Endothelial cell (in vitro differentiated cells): ENCODE data around the gene MAGI3. TPM values are rescaled to one million over a fixed set of nuclear protein-coding genes. Genes with fewer than 3 reads are reported as not detected.
"Not testable (repeated sequence)": the region's sequence is repeated elsewhere in the genome, so short reads cannot be mapped to it uniquely, and the experiment has no call there.

Experiments
- DNase-seq: peaks from one replicate; pipeline ENCODE4 v3.0.0; 2021; ENCODE audit warnings: low spot score
- H3K27ac Mint-ChIP-seq: one replicate; pipeline ENCODE4 v1.8.0; 2021; ENCODE audit warnings: mixed read lengths, inconsistent platforms; ENCODE audit not compliant: unreplicated experiment
- H3K27me3 Mint-ChIP-seq: one replicate; pipeline ENCODE4 v1.8.0; 2021; ENCODE audit warnings: mild to moderate bottlenecking, moderate library complexity, mixed read lengths, inconsistent platforms; ENCODE audit not compliant: unreplicated experiment
- H3K36me3 Mint-ChIP-seq: one replicate; pipeline ENCODE4 v1.8.0; 2021; ENCODE audit warnings: mild to moderate bottlenecking, low read depth, mixed read lengths, inconsistent platforms; ENCODE audit not compliant: unreplicated experiment
- H3K4me1 Mint-ChIP-seq: one replicate; pipeline ENCODE4 v1.8.0; 2021; ENCODE audit warnings: mild to moderate bottlenecking, mixed read lengths, inconsistent platforms; ENCODE audit not compliant: unreplicated experiment
- H3K4me3 Mint-ChIP-seq: one replicate; pipeline ENCODE4 v1.8.0; 2021; ENCODE audit warnings: mild to moderate bottlenecking, mixed read lengths, inconsistent platforms; ENCODE audit not compliant: unreplicated experiment
- H3K9me3 Mint-ChIP-seq: one replicate; pipeline ENCODE4 v1.8.0; 2021; ENCODE audit warnings: mixed read lengths, inconsistent platforms; ENCODE audit not compliant: unreplicated experiment
- CTCF ChIP-seq: fragments of 200-600 bp; sonication (generic); IDR thresholded peaks from one replicate; pipeline ENCODE4 v1.5.0; 2021; ENCODE audit warnings: antibody characterized with exemption; ENCODE audit not compliant: unreplicated experiment
- total RNA-seq: library from RNA; stranded (reverse); fragmentation: NEBNext Ultra II Directional; extraction: Animal tissue kit (Norgen Biotek cat#: 25700); gene quantifications from one replicate; pipeline ENCODE4 v1.2.1, GENCODE V29; 2021; ENCODE audit not compliant: unreplicated experiment

MAGI3 gene
- total RNA-seq, 1 donor from 2014 or later, result 18.9 TPM

- peaks cover 8% of the 10 kb centered on the region for H3K9me3 Mint-ChIP-seq
- H3K36me3 Mint-ChIP-seq, result peaks cover 12% of the 10 kb centered on the region
- H3K27ac Mint-ChIP-seq, result no peak overlapping the region
- no peaks in the 10 kb centered on the region for H3K27me3 Mint-ChIP-seq
- TF ChIP-seq CTCF, result no peak
- no peak for DNase-seq
- H3K4me1 Mint-ChIP-seq, result no peaks in the 10 kb centered on the region
- H3K4me3 Mint-ChIP-seq, result peak overlapping the region; percentile 1
Observed at GRCh38 chr1:113479713-113480676, 89.7 kb downstream of the MAGI3 start.

DNA sequence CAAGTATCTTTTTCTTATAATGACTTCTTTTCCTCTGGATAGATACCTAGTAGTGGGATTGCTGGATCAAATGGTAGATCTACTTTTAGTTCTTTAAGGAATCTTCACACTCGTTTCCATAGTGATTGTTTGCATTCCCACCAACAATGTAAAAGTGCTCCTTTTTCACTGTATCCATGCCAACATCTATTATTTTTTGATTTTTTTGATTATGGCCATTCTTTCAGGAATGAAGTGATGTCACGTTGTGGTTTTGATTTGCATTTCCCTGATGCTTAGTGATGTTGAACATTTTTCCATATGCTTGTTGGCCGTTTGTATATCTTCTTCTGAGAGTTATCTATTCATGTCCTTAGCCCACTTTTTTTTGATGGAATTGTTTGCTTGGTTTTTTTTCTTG is 94.8 kb downstream of the MAGI3 start:
- not testable (repeated sequence) for H3K36me3 Mint-ChIP-seq, H3K27ac Mint-ChIP-seq, DNase-seq, H3K4me1 Mint-ChIP-seq, H3K4me3 Mint-ChIP-seq, H3K27me3 Mint-ChIP-seq, H3K9me3 Mint-ChIP-seq

GRCh38 chr1:113488576-113489177 is 98.4 kb downstream of the MAGI3 start:
- no peak for DNase-seq
- no peak overlapping the region for H3K4me3 Mint-ChIP-seq
- H3K27ac Mint-ChIP-seq, result no peak overlapping the region
- no peaks in the 10 kb centered on the region for H3K4me1 Mint-ChIP-seq
- no peaks in the 10 kb centered on the region for H3K36me3 Mint-ChIP-seq
- no peak for TF ChIP-seq CTCF
- peaks cover 1% of the 10 kb centered on the region for H3K27me3 Mint-ChIP-seq
- H3K9me3 Mint-ChIP-seq, result no peaks in the 10 kb centered on the region

- TF ChIP-seq CTCF, result no peak
- DNase-seq, result no peak
- H3K4me1 Mint-ChIP-seq, result no peaks in the 10 kb centered on the region
- H3K27ac Mint-ChIP-seq, result no peak overlapping the region
- no peak overlapping the region for H3K4me3 Mint-ChIP-seq
- H3K27me3 Mint-ChIP-seq, result peaks cover 3% of the 10 kb centered on the region
- H3K9me3 Mint-ChIP-seq, result no peaks in the 10 kb centered on the region
- H3K36me3 Mint-ChIP-seq, result no peaks in the 10 kb centered on the region
Observed at GRCh38 chr1:113490384-113490783, 100.1 kb downstream of the MAGI3 start.

GRCh38 chr1:113493533-113493932 is 103.2 kb downstream of the MAGI3 start:
- TF ChIP-seq CTCF, result no peak
- peaks cover 4% of the 10 kb centered on the region for H3K36me3 Mint-ChIP-seq
- H3K9me3 Mint-ChIP-seq, result no peaks in the 10 kb centered on the region
- no peak overlapping the region for H3K4me3 Mint-ChIP-seq
- H3K4me1 Mint-ChIP-seq, result no peaks in the 10 kb centered on the region
- no peak overlapping the region for H3K27ac Mint-ChIP-seq
- no peak for DNase-seq
- H3K27me3 Mint-ChIP-seq, result peaks cover 3% of the 10 kb centered on the region
